ENCODE measurements around the gene GSDME.

GRCh38 chr7:24730018-24730369 is 27.3 kb downstream of the GSDME start:
- TF ChIP-seq CTCF (IDR thresholded peaks at IDR 0.05; ENCODE audit: insufficient read depth, low read length) (no peak), POLR2AphosphoS5 (IDR thresholded peaks at IDR 0.05; ENCODE audit: low read depth) (no peak), REST (IDR thresholded peaks at IDR 0.05; ENCODE audit: insufficient replicate concordance, low read depth) (no peak)

Measured in HL-60 (cell line).